Melanocyte of skin (primary cell): Measurements from ENCODE around the gene SHANK3. TPM values are rescaled to one million over a fixed set of nuclear protein-coding genes. Genes with fewer than 3 reads are reported as not detected.

Experiments used
- small RNA-seq, 2 donors: library from RNA; depleted of rRNA; stranded (forward); fragments of <200 nt; gene quantifications; one replicate each; pipeline ENCODE3, GENCODE V24; 2012
- total RNA-seq, 2 donors: library from RNA; depleted of rRNA; stranded (reverse); fragments of >200 nt; gene quantifications; 2 replicates each; pipeline ENCODE4 v1.2.3, GENCODE V29; 2012

SHANK3 gene
- total RNA-seq: 1 to 10 TPM; 2.8 to 4.7 TPM

DNA sequence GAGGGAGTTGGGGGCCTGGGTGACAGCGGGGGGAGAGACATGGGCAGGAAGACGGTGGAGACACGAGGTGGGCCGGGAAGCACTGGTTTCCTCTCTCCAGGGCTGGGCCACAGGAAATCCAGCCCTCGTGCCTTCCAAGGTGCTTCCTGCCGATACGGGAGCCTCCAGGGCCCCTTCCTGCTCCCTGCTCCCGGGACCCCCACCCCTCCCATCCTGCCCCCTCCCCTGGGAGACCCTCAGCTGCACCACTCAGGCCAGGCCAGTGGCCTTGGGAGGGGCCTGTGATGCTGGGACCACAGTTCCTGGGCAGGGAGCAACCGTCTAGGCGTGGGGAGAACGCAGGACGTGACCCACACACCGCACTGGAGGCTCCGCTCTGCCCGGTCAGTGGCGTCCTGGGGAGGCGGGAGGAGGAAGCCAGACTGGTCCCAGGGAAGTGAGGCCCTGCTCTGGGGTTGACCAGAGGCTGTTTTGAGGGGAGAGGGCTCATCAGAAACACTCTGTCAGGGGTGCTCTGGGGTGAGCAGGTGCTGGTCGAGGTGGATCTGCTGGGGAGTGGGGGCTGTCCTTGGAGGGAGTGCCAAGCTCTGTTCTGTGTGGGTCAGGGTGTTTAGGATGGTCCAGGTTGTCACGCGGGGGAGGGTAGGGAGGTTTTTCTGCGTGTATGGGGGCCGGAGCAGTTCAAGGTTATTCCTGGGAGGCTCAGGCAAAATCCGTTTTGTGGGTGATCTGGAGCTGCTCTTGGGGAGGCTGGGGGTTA lies at the start of gene SHANK3:
SHANK3 (plus strand) TSS at position 353 of the 760 bp plus-strand sequence.

DNA sequence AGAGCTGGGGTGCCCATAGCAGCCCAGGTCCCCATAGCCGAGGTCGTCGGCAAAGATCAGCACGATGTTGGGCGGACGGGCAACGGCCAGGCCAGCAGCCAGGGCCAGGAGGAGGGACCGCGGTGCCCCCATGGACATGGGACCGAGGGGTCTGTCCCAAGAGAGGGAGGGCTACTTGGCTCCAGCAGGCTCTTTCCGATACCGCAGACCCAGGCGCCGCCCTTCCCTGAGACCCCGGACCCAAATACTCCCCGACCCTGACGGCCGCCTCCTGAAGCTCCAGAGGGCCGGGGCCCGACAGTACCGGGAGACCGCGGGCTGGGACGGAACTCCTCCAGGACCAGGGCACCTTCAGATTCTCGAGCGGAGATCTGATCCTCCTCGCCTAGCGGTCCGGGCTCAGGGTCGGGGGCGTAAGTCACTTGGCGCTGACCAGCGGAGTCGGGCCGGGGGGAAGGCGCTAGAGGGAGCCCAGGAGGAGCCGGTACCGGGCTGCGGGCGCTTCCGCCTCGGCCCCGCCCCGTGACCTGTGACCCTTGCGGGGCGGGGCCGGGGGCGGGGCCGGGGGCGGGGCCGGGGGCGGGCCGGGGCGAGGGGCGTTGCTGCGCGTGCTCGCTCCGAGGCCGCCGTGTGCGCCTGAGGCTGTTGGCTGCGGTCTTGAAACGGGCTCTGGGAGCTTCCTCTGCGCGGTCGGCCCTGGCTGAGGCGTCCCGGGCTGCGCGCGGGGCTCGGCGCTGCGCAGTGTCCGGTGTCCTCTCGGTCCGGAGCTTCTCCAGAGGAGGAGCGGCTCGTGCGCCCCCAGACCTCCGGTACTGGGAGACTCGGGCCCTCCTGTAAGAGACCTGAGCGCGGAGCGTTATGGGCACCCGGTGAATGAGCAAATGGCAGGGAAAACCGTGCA lies 44.7 kb upstream of the SHANK3 start, which contains the start of gene ARSA:
ARSA (minus strand) TSS at position 511 of the 901 bp plus-strand sequence; CDS start at position 138, 373 bp downstream.

Small RNA genes within 50 kb of the gene (small RNA-seq; reads per million reads assigned to genes)
- 0 reads per million in 2 donors for gene RF00019
- 0 reads per million in 2 donors for gene RNU6-409P

Other genes starting within 250 kb of the SHANK3 start
- 10 to 100 TPM; 61.9 to 68.5 TPM for gene SBF1, start 197.8 kb upstream of the SHANK3 start, total RNA-seq
- 1 to 10 TPM in 1 of 2 donors, under 1 TPM in 1; 0.33 to 1.0 TPM for gene ADM2, start 191.3 kb upstream of the SHANK3 start, total RNA-seq
- gene MIOX, start 186.0 kb upstream of the SHANK3 start, total RNA-seq: not detected
- 10 to 100 TPM; 49.6 to 69.9 TPM for gene LMF2, start 165.1 kb upstream of the SHANK3 start, total RNA-seq
- gene NCAPH2, start 164.6 kb upstream of the SHANK3 start, total RNA-seq: 10 to 100 TPM; 35.8 to 56.6 TPM
- 1 to 10 TPM; 5.2 to 6.3 TPM for gene SCO2, start 147.2 kb upstream of the SHANK3 start, total RNA-seq
- 100 to 1,000 TPM; 295 to 352 TPM for gene TYMP, start 142.8 kb upstream of the SHANK3 start, total RNA-seq
- gene KLHDC7B, start 126.9 kb upstream of the SHANK3 start, total RNA-seq: under 1 TPM in 1 of 2 donors, not detected in 1; under 0.01 TPM
- not detected for gene SYCE3, start 109.9 kb upstream of the SHANK3 start, total RNA-seq
- gene CPT1B, start 94.4 kb upstream of the SHANK3 start, total RNA-seq: 10 to 100 TPM in 1 of 2 donors, 1 to 10 TPM in 1; 7.7 to 15.5 TPM
- 10 to 100 TPM; 25.0 to 41.3 TPM for gene CHKB, start 90.0 kb upstream of the SHANK3 start, total RNA-seq
- 1 to 10 TPM; 7.7 to 9.6 TPM for gene MAPK8IP2, start 72.0 kb upstream of the SHANK3 start, total RNA-seq
- gene ARSA, start 44.7 kb upstream of the SHANK3 start, total RNA-seq: 10 to 100 TPM; 22.3 to 37.5 TPM
- gene ACR, start 65.4 kb downstream of the SHANK3 start, total RNA-seq: not detected
- gene RABL2B, start 110.8 kb downstream of the SHANK3 start, total RNA-seq: 1 to 10 TPM; 4.5 to 7.7 TPM